AG04449 (cell line): Measurements from ENCODE around the gene WRAP73.

Source experiments
- CTCF ChIA-PET: fragments of 350-600 bp; formaldehyde crosslinking; extraction: SDS; loops from one replicate; lab custom pipeline; 2021; ENCODE audit warnings: antibody characterized with exemption; lab: Yijun Ruan, JAX
- POLR2A ChIA-PET: fragments of 400-600, 350-600 bp; formaldehyde crosslinking; extraction: SDS; loops from one replicate; lab custom pipeline; 2020; ENCODE audit warnings: antibody characterized with exemption, inconsistent platforms; lab: Yijun Ruan, JAX
- DNase-seq: peaks from one replicate; pipeline ENCODE4 v3.0.0-alpha.2; 2010; ENCODE audit warnings: low read depth, low spot score
- H3K4me3 ChIP-seq: 2 replicates; pipeline ENCODE4 v1.5.1; 2011; ENCODE audit warnings: low read depth, mild to moderate bottlenecking, control low read depth, low read length
- CTCF ChIP-seq: IDR thresholded peaks from one replicate; pipeline ENCODE4 v1.5.1; 2011; ENCODE audit warnings: mild to moderate bottlenecking, moderate library complexity, low read length, control low read depth, inconsistent platforms; ENCODE audit not compliant: insufficient read depth; ENCODE audit errors: missing control alignments

The WRAP73 gene

GRCh38 chr1:3663999-3664699 is 14.2 kb upstream of the WRAP73 start:
- ChIA-PET POLR2A (no interaction called here), CTCF (no interaction called here)
- no peak for TF ChIP-seq CTCF
- no peak for DNase-seq
- no peak overlapping the region for H3K4me3 ChIP-seq

- TF ChIP-seq CTCF, result no peak
- no peak for DNase-seq
- ChIA-PET POLR2A (no interaction called here), CTCF (interaction anchor here (1.1 kb wide), 1 partner anchor 33 kb away, joined by 3 read pairs; no protein-coding TSS in a partner anchor)
- H3K4me3 ChIP-seq, result no peak overlapping the region
Observed at GRCh38 chr1:3662080-3662671, 12.3 kb upstream of the WRAP73 start.

- no peak overlapping the region for H3K4me3 ChIP-seq
- no peak for DNase-seq
- CTCF ChIA-PET, result no interaction called here
- TF ChIP-seq CTCF, result no peak
- POLR2A ChIA-PET, result no interaction called here
Observed at GRCh38 chr1:3661631-3662030, 11.7 kb upstream of the WRAP73 start.

GRCh38 chr1:3660704-3661103 is 10.8 kb upstream of the WRAP73 start:
- H3K4me3 ChIP-seq, result no peak overlapping the region
- ChIA-PET POLR2A (no interaction called here), CTCF (no interaction called here)
- DNase-seq, result no peak
- TF ChIP-seq CTCF, result no peak

GRCh38 chr1:3659093-3659492 is 9.2 kb upstream of the WRAP73 start:
- ChIA-PET CTCF (no interaction called here), POLR2A (no interaction called here)
- H3K4me3 ChIP-seq, result no peak overlapping the region
- no peak for TF ChIP-seq CTCF
- no peak for DNase-seq

- ChIA-PET POLR2A (no interaction called here), CTCF (no interaction called here)
- DNase-seq, result no peak
- no peak for TF ChIP-seq CTCF
- no peak overlapping the region for H3K4me3 ChIP-seq
Observed at GRCh38 chr1:3658231-3658615, 8.3 kb upstream of the WRAP73 start.
